Measurements from ENCODE around the gene ZDHHC12. TPM values are rescaled to one million over a fixed set of nuclear protein-coding genes. Genes with fewer than 3 reads are reported as not detected.

The ZDHHC12 gene
- total and polyA plus RNA-seq, 2 of the 13 experiments (the other 11 are each of a cell fraction or from before 2014, with no cell fraction given), result 25.4 to 28.0 TPM

DNA sequence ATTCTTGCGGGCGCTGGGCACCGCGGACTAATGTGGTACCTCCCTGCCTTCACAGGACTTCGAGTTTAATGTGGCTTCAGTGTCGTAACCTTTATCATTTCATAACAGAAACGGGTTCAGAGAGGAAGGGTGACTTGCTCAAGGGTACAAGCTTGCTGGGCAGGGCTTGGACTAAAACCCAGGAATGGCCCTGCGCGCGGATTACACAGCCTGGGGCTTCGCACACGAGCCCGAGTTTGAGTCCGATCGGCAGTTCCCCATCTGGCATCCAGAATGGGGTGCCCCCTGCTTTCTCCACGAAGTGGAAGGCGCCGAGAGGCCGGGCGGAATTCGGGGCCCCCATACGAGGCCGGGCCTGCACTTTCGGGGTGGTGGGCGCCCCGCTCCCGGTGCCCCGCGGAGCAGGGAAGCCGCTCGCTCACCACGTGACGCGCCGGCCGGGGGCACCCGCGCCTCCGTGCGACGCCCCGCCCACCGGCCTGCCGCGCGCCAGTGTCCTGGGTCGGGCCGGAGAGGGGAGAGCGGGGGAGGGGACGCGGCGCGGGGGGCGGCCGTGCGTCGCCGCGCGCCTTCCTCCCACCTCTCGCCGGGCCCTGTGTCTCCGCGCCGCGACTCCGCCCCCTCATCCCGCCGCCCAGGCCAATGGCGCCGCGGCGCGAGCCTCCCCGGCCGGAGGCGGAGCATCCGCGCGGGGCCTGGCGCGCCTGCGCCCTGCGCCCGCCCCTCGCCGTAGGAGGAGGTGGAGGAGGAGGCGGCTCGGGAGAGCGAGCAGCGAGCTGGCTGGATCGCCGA, 35.2 kb downstream of the ZDHHC12 start, which contains the start of gene SET (continued):
- no peak for TF ChIP-seq CERS6 (CRISPR knock-in tag; IDR thresholded peaks at IDR 0.05)
- TF ChIP-seq SMAD9 (CRISPR knock-in tag; IDR thresholded peaks at IDR 0.05), result no peak
- no peak for TF ChIP-seq ZBTB42 (CRISPR knock-in tag; IDR thresholded peaks at IDR 0.05)
- TF ChIP-seq, protein P1, sequence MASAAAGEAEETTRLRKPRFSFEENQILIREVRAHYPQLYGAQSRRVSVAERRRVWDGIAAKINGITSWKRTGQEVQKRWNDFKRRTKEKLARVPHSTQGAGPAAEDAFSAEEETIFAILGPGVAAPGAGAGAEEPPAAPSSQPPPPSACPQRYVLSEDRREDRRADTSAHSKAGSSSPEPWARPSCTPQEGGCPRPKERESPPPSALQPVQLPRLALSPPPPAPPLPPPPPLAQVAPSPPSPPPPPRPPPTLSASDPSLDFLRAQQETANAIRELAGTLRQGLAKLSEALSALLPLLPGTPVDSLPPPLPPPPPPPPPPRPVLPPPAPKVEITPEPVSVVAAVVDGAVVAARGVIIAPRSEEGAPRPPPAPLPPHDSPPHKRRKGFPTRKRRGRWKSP (CRISPR knock-in tag; IDR thresholded peaks at IDR 0.05), result peak; percentile 80
- peak; percentile 77; the same call in 1 of the 2 replicates for TF ChIP-seq ZFY (CRISPR knock-in tag; IDR thresholded peaks at IDR 0.05)
- no peak for TF ChIP-seq ZSCAN29 (CRISPR knock-in tag; conservative IDR thresholded peaks at IDR 0.05)
- TF ChIP-seq ZNF775 (CRISPR knock-in tag; IDR thresholded peaks at IDR 0.05; ENCODE audit: borderline replicate concordance), result no peak
- TF ChIP-seq, protein P2, sequence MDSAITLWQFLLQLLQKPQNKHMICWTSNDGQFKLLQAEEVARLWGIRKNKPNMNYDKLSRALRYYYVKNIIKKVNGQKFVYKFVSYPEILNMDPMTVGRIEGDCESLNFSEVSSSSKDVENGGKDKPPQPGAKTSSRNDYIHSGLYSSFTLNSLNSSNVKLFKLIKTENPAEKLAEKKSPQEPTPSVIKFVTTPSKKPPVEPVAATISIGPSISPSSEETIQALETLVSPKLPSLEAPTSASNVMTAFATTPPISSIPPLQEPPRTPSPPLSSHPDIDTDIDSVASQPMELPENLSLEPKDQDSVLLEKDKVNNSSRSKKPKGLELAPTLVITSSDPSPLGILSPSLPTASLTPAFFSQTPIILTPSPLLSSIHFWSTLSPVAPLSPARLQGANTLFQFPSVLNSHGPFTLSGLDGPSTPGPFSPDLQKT (CRISPR knock-in tag; IDR thresholded peaks at IDR 0.05; ENCODE audit: borderline replicate concordance), result no peak
- TF ChIP-seq ZNF367 (CRISPR knock-in tag; IDR thresholded peaks at IDR 0.05; ENCODE audit: borderline replicate concordance), result no peak
- no peak for TF ChIP-seq SNAI1 (CRISPR knock-in tag; IDR thresholded peaks at IDR 0.05; ENCODE audit: borderline replicate concordance)
- no peak for TF ChIP-seq NR2F1 (CRISPR knock-in tag; IDR thresholded peaks at IDR 0.05)
- TF ChIP-seq DMAP1 (CRISPR knock-in tag; IDR thresholded peaks at IDR 0.05), result peak; percentile 34; the same call in 1 of the 2 replicates
- TF ChIP-seq, protein P3, sequence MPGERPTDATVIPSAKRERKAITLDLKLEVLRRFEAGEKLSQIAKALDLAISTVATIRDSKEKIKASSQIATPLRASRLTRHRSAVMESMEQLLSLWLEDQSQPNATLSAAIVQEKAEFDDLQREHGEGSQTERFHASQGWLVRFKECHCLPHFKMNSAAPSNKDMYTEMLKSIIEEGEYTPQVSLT (CRISPR knock-in tag; IDR thresholded peaks at IDR 0.05; ENCODE audit: borderline replicate concordance, low read depth), result no peak; the same call in 1 of the 2 replicates
- no peak for TF ChIP-seq RAD51 (IDR thresholded peaks at IDR 0.05; ENCODE audit: borderline replicate concordance)
- no peak for TF ChIP-seq DR1 (CRISPR knock-in tag; IDR thresholded peaks at IDR 0.05)
- no peak for TF ChIP-seq NCOA5 (CRISPR knock-in tag; IDR thresholded peaks at IDR 0.05)
- no peak for TF ChIP-seq TBL1XR1 (IDR thresholded peaks at IDR 0.05; ENCODE audit: borderline replicate concordance, low read length, partially characterized antibody)
- TF ChIP-seq ZNF549 (CRISPR knock-in tag; IDR thresholded peaks at IDR 0.05), result no peak
- 0 out of 2 replicates have a peak, but pooled peaks have one; percentile 41 for TF ChIP-seq ZNF614 (CRISPR knock-in tag; IDR thresholded peaks at IDR 0.05; ENCODE audit: borderline replicate concordance)
- no peak for TF ChIP-seq ZFP36 (IDR thresholded peaks at IDR 0.05; ENCODE audit: borderline replicate concordance, low read depth, low read length, partially characterized antibody)
- TF ChIP-seq ZNF747 (CRISPR knock-in tag; IDR thresholded peaks at IDR 0.05; ENCODE audit: borderline replicate concordance), result no peak
- TF ChIP-seq ZNF350 (CRISPR knock-in tag; IDR thresholded peaks at IDR 0.05; ENCODE audit: borderline replicate concordance, low read depth), result no peak

Data from HepG2 (cell line).